ENCODE results near the gene ZBTB7C.

GRCh38 chr18:48123324-48123723, 285.9 kb downstream of the ZBTB7C start:
- TF ChIP-seq CTCF (IDR thresholded peaks at IDR 0.05; ENCODE audit: borderline replicate concordance, extremely low read depth, low read length, poor library complexity, severe bottlenecking), result no peak
- TF ChIP-seq EZH2 (IDR thresholded peaks at IDR 0.05; ENCODE audit: borderline replicate concordance, low read depth, low read length, severe bottlenecking), result no peak
